SU-DHL-6 (cell line): Measurements from ENCODE around the gene NAA38.

Experiments used
- EZH2phosphoT487 ChIP-seq: fragments of 200-600 bp; sonication (generic), shearing (Covaris generic); conservative IDR thresholded peaks from 2 replicates; pipeline ENCODE4 v1.6.1; 2018; ENCODE audit warnings: mild to moderate bottlenecking, antibody characterized with exemption, low read length, moderate library complexity, mixed read lengths
- TF ChIP-seq, protein P1 (sequence below): fragments of 200-600 bp; sonication (generic); IDR thresholded peaks from one replicate; pipeline ENCODE4 v1.5.1; 2017; ENCODE audit warnings: antibody characterized with exemption, mild to moderate bottlenecking, low read length, moderate library complexity; ENCODE audit not compliant: insufficient read depth, poor library complexity, severe bottlenecking

DNA sequence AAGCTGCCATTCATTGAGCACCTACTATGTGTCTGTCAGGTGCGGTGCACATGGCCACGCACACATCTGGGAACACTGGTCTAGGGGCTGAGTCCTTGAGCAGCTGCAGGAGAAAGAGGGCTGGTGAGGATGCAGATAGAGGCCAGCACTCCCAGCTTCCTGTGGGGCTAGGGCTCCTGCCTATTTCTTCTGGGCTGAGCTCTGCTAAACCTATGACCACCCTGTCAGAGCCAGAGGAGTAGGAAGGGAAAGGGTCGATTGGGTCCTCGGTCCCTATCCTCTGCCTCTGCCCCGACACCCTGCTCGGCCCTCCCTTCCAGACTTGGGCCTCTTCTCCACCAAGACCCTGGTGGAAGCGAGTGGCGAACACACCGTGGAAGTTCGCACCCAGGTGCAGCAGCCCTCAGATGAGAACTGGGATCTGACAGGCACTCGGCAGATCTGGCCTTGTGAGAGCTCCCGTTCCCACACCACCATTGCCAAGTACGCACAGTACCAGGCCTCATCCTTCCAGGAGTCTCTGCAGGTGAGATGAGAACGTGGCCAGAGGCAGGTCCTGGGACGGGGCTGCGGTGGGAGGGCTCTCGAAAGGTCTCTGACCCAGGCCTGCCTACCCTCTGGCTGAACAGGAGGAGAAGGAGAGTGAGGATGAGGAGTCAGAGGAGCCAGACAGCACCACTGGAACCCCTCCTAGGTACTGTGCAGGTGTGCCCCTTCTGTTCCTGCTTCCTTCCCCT lies 6.5 kb downstream of the NAA38 start:
- TF ChIP-seq, protein P1, sequence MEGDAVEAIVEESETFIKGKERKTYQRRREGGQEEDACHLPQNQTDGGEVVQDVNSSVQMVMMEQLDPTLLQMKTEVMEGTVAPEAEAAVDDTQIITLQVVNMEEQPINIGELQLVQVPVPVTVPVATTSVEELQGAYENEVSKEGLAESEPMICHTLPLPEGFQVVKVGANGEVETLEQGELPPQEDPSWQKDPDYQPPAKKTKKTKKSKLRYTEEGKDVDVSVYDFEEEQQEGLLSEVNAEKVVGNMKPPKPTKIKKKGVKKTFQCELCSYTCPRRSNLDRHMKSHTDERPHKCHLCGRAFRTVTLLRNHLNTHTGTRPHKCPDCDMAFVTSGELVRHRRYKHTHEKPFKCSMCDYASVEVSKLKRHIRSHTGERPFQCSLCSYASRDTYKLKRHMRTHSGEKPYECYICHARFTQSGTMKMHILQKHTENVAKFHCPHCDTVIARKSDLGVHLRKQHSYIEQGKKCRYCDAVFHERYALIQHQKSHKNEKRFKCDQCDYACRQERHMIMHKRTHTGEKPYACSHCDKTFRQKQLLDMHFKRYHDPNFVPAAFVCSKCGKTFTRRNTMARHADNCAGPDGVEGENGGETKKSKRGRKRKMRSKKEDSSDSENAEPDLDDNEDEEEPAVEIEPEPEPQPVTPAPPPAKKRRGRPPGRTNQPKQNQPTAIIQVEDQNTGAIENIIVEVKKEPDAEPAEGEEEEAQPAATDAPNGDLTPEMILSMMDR: no peak
- no peak for TF ChIP-seq EZH2phosphoT487
